Measurements from ENCODE around the gene MT1E. TPM values are rescaled to one million over a fixed set of nuclear protein-coding genes. Genes with fewer than 3 reads are reported as not detected.

The MT1E gene
- total and polyA plus RNA-seq, 2 of the 13 experiments (the other 11 are each of a cell fraction or from before 2014, with no cell fraction given): 110 to 1,072 TPM

GRCh38 chr16:56584276-56584675 is 41.3 kb upstream of the MT1E start:
- Histone ChIP-seq H3K27ac (ENCODE audit: extremely low read length, insufficient read depth, low read length) (no peak overlapping the region), H3K27me3 (ENCODE audit: control insufficient read depth in 1 of 2, insufficient read depth in 2 of 2, low read length in 2 of 2) (peaks cover 6 to 45% of the 10 kb centered on the region in 2 experiments; a peak in 4 of 5 replicates), H3K79me2 (ENCODE audit: insufficient read depth, low read length) (no peaks in the 10 kb centered on the region), H3K4me1 (ENCODE audit: insufficient read depth, low read length) (no peaks in the 10 kb centered on the region), H3K9ac (ENCODE audit: insufficient read depth, low read depth, low read length) (no peak overlapping the region), H3K4me3 (replicated peaks in 1 of 3; ENCODE audit: insufficient read depth in 1 of 3, low read depth in 2 of 3, low read length in 3 of 3) (no peak overlapping the region), H2AFZ (ENCODE audit: low read length) (no peak overlapping the region), H3K9me3 (ENCODE audit: low read length) (no peaks in the 10 kb centered on the region), H3K36me3 (replicated peaks in 1 of 2; ENCODE audit: control insufficient read depth in 1 of 2, insufficient read depth in 2 of 2, low read length in 2 of 2) (no peaks in the 10 kb centered on the region), H3K4me2 (ENCODE audit: low read depth, low read length) (no peak overlapping the region), H4K20me1 (ENCODE audit: insufficient read depth, low read length) (no peaks in the 10 kb centered on the region)
- no peak for ATAC-seq
- in situ Hi-C loops (cut with HindIII; ENCODE audit: extremely low pct_ligation_motif_present, low pct_unique_long_range_greater_than_20kb) (no loop called here), intact Hi-C loops (cut with micrococcal nuclease; ENCODE audit: unreplicated experiment) (no loop called here)
- no peak for FAIRE-seq
- ChIA-PET CTCF (ENCODE audit: low intra/inter-chr PET ratio, low total read pairs) (no interaction called here), POLR2A (interaction anchor here (1.4 kb wide), 1 partner anchor 24 kb away, joined by 4 read pairs; the partner anchor contains the start of gene MT2A)
- no peak for DNase-seq (ENCODE audit: low spot score)
- TF ChIP-seq ATF7 (IDR thresholded peaks at IDR 0.05) (no peak), ATF7 (CRISPR knock-in tag; IDR thresholded peaks at IDR 0.05) (no peak), GZF1 (CRISPR knock-in tag; IDR thresholded peaks at IDR 0.05) (no peak), DR1 (CRISPR knock-in tag; IDR thresholded peaks at IDR 0.05) (no peak), ZNF710 (CRISPR knock-in tag; IDR thresholded peaks at IDR 0.05; ENCODE audit: borderline replicate concordance) (no peak), LCORL (IDR thresholded peaks at IDR 0.05) (no peak), LCORL (CRISPR knock-in tag; IDR thresholded peaks at IDR 0.05) (no peak), IRF1 (CRISPR knock-in tag; IDR thresholded peaks at IDR 0.05; ENCODE audit: low read depth) (no peak)
- 42% methylated on average over 11 of the region's 11 CpGs for WGBS (ENCODE audit: low lambda C conversion rate)
- BruUV-seq (replicated peaks): no TSS peak

All from HepG2 (cell line).